GM18870 (cell line): Measurements from ENCODE around the gene ST6GALNAC5.
"Not testable (repeated sequence)": the region's sequence is repeated elsewhere in the genome, so short reads cannot be mapped to it uniquely, and the experiment has no call there.

ENCODE experiments used
- ATAC-seq: cut with Tn5 transposase; IDR thresholded peaks from one replicate; pipeline ENCODE4 v1.9.1; 2021; ENCODE audit warnings: moderate library complexity; ENCODE audit not compliant: unreplicated experiment

ST6GALNAC5 gene

DNA sequence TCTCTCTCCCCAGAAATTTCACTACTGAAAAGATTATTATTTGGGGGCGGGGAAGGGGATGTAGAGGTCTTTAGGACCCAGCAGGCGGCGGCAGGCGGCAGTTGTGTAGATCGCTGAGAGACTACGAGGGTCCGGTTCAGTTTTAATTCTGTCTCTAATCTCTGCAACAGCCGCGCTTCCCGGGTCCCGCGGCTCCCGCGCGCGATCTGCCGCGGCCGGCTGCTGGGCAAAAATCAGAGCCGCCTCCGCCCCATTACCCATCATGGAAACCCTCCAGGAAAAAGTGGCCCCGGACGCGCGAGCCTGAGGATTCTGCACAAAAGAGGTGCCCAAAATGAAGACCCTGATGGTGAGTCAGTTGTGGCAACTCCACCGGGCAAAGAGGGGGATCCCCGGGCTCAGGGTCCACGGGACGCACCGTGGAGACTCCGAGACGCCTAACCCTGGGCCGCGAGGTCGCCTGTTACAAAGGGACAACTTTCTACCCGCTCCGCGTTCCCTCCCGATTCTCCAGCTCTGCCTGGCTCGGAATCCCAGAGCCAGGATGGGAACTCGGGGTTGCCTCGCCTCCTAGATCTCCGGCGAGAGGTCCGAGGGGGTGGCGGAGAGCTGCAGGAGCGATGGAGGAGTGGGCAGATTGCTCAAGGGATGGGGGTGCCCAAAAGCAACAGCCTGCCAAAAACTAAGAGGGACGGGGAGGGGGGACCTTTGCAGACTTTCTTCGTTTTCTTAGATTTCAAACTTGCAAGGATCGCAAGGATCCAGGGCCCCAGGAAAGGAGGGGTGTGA, at the start of gene ST6GALNAC5:
TSS of gene ST6GALNAC5 (plus strand) at position 139 of the 789 bp plus-strand sequence.
- no peak for ATAC-seq

DNA sequence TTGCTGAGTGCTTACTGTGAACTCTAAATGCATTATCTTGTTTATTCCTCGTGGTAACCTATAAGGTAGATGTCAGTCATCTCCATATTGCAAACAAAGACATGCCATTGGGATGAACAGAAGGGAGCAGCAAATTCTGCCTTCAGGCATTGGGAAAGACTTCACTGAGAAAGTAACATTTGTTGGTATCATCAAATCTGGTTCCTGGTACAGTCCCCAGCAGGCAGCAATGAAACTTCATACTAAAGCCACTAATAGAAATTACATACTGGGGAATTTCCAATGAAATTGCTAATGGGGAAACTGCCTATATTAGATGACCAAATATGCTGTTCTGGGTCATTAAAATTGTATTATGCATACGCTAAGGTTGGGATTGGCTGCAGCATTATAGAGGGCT, 47.3 kb upstream of the ST6GALNAC5 start:
- no peak for ATAC-seq

DNA sequence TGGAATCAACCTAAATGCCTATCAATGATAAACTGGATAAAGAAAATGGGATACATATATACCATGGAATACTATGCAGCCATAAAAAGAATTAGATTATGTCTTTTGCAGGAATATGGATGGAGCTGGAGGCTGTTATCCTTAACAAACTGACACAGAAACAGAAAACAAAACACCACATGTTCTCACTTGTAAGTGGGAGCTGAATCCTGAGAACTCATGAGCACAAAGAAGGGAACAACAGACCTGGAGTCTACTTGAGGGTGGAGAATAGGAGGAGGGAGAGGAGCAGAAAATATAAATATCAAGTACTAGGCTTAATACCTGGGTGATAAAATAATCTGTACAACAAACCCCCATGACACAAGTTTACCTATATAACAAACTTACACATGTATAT, 44.3 kb upstream of the ST6GALNAC5 start:
- not testable (repeated sequence) for ATAC-seq

DNA sequence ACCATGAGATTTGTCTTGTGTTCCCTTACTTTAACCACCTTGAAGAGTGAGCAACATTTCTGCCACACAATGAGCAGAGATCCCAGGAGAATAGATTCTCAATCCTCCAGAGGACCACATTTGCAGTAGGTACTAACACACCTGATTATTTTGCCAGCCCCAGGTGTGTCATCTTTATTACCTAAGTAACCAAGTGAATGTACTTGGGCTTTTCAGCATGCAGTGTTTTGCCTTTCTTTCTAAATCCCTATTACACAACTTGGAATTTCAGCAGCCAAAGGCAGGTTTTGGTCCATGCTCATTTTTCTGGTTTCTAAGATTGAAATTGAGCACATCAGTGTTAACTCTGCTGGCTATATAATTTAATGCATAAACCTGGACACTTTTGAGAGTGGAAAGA, 43.2 kb upstream of the ST6GALNAC5 start:
- no peak for ATAC-seq

DNA sequence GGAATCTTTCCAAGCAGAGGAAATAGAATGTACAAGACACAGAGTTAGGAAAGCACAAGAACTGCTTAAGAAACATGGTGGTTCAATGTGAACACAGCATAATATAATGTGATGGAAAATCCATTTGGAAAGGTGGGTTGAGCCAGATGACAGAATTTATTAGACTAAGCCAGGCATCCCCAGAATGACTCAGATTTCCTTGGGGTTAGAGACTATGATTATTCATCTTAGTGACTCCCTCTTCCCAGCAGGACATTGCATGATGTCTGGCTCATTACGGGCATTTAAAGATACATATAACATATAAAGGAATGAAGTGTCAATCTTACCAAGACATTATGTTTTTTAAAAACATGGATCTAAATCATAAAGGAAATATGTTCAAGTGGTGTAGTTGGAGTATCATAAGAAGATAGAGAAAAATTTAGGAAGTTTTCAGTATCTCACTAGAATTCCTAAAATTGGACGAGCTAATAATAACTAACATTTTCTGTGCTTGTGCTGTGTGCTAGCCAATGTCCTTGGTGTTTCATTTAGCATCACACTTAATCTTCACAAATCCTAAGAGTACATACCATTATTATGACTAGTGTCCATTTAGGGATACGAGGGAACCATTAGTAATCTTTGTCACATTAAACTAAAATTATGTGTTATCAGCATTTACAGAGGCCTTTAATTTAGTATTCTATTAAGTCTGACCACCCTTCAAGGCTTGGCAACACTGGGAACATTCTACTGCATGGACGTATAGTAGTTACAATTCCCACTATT, 41.0 kb upstream of the ST6GALNAC5 start:
- no peak for ATAC-seq

DNA sequence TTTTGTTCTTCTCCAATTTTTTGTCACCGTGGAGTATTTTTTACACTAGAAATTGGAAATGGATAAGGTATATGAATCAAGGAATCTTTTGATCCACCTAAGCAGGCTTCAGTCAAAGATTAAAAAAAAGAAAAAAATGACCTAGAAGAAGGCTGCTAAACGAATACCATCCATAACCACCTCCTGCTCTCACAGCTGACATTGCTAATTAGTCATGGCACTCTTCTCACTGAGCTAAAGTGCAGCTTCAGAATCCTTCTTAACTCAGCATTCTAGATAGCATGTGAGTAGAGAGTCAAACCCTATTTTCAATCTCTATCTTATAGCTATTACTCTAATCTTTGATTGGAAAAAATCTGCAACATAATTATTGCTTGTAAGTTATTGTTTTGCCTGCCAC, 40.2 kb upstream of the ST6GALNAC5 start:
- no peak for ATAC-seq

DNA sequence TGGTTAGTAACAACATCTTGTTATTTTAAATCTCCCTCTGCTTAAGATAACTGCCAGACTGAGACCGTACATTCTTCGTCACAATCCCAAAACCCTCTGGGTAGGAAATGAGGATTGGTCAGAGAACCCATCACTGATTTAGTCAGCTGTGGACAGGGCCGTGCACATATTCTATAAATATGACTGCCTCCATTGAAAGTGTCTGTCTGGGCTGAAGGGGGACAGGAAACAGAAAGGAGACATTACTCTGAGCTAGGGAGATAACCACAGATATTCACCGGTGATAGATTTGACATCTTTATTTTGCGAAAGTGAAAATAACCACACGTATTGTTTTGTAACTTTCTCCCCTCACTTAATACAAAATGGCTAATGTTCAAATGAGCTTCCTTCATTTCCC, 36.9 kb upstream of the ST6GALNAC5 start:
- ATAC-seq, result peak; percentile 81

DNA sequence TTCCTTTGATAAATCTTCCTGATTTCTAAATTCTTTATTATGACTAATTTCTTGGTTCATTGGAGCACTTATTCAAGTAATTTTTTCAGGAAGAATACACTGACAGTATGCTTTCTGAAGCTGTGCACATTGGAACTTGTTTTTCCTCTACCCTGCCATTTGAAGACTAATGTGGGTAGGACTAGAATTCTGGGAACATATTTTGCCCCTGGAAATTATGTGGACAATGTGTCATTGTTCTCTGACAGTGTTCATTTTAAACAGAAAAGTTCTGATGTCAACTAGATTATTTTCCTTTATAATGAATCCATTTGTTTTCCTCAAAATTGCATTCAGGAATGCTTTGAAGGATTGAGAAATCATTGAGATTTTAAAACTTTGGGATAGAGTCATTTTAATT, 34.8 kb upstream of the ST6GALNAC5 start:
- no peak for ATAC-seq

DNA sequence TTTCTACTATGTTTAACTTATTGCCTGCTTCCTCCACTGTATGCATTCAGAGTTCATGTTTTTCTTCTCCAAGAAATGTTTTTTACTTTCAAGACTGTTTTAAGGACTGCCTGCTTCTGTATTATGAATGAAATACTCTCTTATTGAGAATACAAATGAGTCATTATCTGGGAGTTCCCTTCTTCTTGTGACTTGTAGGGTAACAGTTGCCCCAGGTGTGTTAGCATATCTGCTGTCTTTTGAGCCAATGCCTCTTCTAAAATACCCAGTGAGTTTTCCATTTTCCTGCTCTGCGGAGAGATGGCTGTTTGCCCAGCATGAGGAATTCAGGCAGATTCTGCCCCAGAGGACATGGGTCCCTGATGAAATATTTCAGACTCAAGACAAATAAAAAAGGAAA, 34.1 kb upstream of the ST6GALNAC5 start:
- ATAC-seq, result no peak

DNA sequence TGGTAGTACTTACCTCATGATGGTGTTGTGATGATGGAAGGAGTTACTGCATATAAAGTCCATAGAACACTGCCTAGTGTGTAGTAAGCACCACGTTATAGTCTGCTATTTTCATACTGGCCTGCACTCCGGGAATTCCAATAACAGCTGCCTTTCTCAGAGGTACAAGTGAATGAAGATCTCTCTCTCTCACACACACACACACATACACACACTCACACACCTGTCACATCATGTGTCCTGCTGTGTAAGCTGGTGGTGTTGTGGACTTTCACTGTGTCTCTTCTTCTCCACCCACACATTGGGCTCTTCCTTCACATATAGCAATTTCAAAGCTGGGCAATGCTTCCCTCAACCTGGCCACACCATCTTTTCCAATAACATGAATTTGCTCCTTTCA, 33.4 kb upstream of the ST6GALNAC5 start:
- no peak for ATAC-seq

DNA sequence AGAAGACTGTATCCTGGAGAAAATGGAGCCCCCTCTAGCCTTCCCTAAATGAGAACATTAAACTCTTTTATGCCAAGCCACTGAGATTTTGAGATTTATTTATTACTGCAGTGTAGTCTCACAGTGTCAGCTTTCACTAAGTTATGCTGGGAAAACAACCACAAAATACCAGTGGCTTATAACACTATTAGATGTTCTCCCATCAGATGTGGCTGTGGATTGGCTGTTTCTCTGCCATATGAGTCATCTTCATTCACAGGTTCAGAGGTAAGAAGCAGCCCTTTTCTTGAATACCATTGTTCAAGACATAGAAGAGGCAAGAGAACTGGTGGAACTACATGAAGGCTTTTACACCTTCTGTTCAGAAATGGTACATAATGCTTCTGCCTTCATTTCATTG, 32.1 kb upstream of the ST6GALNAC5 start:
- no peak for ATAC-seq

DNA sequence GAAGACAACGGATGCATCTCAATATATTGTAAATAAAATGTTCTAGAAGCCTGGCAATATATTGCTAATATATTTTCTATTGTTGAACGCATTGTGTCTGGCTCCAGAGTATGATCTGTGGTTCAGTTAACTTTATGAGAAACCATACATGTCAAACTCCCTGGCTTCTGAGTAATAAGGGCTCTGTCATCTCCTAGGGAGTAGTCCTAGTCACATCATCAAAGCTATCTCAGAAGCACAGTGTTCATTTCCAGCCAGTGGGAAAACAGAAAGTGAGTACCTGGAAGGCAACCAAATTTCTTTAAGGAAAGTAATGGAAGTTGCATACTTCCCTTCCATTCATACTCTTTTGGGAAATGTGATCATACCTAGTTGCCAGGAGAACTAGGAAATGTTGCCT, 27.0 kb upstream of the ST6GALNAC5 start:
- ATAC-seq, result no peak

DNA sequence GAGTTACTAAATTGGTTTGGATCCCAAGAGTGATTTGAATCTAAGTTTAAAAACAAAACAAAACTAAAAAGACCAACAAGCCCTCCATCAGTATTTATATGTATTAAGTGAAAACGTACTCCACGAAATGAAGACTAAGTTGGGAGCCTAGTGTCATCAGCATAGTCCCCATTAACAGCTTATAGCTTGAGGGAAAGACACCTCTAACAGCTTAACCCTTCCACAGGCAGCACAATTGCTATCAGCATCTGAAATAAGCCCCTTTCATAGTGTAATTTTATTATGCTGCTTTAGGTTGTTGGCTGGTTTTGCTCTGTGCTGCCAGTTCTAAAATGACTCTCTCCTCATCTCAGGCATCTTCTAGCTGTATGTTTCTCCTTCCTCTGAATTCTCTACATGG, 25.8 kb upstream of the ST6GALNAC5 start:
- no peak for ATAC-seq

DNA sequence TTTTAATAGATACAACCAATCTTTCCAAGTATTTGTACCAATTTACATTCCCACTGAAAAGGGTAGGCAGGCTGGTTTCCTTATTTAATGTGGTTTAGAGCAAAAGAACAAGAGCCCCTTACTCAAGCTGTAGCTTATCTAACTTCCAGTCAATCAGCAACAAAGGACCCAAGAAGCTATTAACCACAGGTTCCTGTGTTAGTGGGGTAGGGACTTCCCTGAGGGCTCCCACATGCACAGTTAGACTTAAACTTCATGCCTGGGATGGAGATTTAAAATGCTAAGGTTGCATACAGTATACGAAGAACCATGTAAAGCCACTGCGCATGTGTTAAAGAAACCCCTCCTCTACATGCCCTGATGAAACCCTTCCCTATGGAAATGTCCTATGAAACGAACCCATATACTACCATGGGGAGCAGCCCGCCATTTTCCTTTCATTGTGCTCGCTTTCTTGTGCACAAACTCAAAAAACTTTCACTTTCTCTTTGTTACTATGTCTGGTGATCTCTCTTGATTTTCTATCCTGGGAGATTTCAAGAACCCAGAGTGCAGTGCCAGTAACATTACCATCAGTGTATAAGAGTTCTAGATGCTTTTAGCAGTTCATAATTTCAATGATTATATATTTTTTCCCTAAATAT, 23.3 kb upstream of the ST6GALNAC5 start:
- no peak for ATAC-seq

DNA sequence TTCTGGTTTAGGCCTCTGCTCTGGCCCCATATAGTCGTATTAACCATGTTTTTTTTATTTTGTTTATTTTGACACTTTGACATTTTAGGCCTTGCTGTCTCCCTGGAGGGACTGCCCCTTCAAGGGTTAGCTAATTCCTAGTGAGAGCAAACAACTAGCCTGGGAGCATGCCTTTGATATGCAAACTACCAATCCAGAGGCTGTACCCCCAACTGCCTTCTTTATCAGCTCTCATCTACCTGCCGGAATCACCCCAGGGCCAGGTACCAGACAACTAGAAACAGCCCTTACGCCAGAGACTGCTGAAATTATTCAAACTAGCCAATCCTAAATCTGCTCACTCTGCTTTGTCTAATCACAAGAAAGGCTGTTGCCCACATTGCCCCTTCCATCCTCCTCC, 13.0 kb upstream of the ST6GALNAC5 start:
- no peak for ATAC-seq

DNA sequence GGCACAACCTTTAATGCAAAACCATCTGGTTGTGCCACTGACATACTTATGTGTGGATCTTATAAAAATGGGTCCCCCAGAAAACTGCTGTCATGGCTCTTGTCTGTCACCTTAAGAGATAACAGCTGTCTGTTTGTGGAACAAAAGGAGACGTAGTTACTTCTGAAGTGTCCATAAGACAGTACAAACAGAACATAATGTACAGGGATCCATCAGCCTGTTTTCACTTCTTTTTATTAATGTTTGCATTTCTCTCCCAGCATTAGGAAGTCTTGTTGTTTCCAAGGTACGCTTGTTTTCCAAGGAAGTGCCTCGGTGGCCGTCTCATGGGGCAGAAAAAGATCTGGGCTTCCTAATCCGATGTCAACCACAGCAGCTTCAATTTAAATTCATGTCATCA, 11.2 kb upstream of the ST6GALNAC5 start:
- no peak for ATAC-seq

DNA sequence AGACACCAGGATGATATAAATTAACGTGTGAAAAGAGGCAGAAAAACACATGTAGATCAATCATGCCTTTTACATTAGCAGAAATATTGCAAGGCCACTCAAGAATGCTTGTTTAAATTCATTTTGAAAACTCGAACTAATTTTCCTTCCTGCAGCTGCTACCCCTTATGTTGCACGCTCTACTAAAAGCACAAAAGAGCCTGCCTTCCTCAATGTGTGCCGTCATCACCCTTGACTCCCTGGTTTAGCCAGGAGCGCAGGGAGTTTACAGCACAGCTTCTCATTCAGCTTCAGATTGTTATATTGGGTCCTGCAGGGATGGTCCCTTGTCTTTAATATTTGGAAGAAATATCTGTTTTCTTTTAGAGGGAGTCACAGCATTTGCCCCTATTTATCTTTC, 10.1 kb upstream of the ST6GALNAC5 start:
- ATAC-seq, result no peak

DNA sequence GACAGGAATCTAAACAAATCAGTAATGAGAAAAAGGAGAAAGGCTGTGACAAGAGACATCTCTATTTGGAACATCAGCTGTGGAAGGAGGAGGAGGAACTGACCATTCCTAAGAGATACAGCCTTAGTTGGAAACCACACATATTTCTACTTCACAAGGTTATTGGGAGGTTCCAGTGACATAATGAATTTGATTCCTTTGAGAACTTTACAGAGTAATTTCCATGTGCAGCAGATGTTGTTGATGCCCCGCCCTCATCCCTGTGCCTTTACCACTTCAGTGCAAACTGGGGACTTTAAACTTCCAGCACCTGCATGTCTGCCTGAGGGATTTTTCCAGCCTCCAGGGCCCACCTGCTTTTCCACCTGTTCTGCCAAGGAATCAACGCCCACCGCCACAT, 9.3 kb upstream of the ST6GALNAC5 start:
- no peak for ATAC-seq

DNA sequence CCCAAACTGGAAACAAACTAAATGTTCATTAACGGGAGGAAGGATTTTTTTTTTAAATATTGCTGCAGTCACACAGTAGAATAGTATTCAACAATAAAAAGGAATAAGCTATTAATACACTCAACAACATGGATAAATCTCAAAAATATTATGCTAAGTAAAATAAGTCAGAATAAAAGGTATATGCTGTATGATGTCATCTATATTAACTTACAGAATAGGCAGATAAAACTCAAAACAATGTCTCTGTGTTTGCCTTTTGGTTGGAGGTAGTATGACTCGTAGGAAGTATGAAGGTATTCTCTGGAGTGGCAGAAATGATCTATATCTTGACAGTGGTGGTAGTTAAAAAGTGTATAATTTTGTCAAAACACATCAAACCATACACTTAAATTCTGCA, 6.1 kb upstream of the ST6GALNAC5 start:
- ATAC-seq, result no peak

DNA sequence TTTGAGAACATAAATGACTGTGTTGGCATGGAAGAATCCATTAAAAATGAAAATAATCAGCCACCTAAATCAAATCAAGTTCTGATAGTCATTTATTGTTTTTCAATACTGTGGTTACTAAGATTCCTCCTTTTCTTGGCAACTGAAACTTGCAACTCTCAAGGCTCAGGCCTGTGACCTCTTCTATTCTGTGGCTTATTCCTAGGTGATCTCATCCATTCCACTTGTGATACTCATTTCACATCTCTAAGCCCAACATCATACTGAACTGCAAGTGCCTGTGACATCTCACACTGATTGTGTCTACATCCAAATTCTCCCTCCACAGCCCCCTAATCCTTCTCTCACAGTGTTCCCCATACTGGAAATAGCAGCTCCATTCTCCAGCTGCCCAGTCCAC, 4.8 kb upstream of the ST6GALNAC5 start:
- ATAC-seq, result no peak

DNA sequence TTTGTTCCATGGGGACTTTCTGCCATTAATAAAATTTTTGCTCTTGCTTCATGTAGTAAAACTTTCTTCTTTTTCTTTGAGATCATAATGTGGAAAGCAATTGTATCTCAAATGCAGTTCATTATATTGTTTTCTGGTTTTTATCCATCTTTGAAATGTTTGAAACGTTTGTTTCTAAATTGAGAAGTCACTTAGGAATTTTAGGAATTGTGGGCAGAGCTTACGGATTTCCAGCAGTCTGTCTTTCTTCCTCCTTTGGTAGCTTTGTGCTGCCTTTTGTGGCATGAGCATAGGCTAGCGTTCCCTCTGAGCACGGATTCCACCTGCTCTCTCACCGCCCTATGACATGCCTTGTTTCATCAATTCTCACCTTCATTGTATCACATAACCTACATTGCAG, 2.9 kb upstream of the ST6GALNAC5 start:
- no peak for ATAC-seq

DNA sequence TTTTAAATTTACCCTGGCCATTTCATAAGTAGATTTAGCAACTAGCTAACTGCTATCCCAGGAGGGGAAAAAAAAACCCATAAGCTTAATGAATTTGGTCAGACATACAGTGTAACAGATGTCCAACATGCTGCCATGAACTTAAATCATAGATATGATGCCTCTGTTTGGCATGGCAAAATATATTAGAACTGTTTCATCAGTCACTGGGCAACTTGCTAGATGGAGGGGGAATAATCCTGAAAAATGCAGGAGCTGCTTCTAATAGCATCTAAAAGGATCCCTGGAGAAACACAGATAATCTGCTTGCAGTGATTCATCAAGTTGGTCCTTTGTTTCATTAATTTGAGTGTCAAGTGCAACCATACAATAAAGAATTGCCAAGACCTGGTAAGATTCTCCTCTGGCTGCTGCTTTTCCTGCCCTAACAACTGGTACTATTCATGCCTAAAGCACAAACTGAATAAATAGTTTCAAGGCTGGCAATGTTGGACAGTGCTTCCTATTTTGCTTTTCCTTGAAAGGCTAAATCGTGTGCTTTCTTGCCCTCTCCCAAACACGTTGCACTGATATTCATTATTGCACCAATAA, 1.5 kb upstream of the ST6GALNAC5 start:
- no peak for ATAC-seq
